GM18502 (cell line): ENCODE results near the gene KISS1R.

ENCODE experiments used
- ATAC-seq: cut with Tn5 transposase; IDR thresholded peaks from one replicate; pipeline ENCODE4 v1.9.1; 2021; ENCODE audit warnings: mild to moderate bottlenecking; ENCODE audit not compliant: unreplicated experiment, poor library complexity

KISS1R gene

GRCh38 chr19:934865-935479 is 17.8 kb downstream of the KISS1R start:
- no peak for ATAC-seq

DNA sequence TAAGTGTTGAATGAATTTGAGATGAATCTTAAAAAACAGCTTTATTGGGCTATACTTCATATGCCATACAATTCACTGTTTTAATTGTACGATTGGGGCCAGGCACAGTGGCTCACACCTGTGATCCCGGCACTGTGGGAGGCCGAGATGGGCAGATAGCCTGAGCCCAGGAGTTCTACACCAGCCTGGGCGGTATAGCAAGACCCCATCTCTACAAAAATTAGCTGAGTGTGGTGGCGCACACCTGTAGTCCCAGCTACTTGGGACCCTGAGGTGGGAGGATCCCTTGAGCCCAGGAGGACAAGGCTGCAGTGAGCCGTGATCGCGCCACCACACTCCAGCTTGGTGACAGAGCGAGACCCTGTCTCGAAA is 19.0 kb downstream of the KISS1R start:
- no peak for ATAC-seq

GRCh38 chr19:937259-937694 is 20.1 kb downstream of the KISS1R start:
- ATAC-seq: no peak

DNA sequence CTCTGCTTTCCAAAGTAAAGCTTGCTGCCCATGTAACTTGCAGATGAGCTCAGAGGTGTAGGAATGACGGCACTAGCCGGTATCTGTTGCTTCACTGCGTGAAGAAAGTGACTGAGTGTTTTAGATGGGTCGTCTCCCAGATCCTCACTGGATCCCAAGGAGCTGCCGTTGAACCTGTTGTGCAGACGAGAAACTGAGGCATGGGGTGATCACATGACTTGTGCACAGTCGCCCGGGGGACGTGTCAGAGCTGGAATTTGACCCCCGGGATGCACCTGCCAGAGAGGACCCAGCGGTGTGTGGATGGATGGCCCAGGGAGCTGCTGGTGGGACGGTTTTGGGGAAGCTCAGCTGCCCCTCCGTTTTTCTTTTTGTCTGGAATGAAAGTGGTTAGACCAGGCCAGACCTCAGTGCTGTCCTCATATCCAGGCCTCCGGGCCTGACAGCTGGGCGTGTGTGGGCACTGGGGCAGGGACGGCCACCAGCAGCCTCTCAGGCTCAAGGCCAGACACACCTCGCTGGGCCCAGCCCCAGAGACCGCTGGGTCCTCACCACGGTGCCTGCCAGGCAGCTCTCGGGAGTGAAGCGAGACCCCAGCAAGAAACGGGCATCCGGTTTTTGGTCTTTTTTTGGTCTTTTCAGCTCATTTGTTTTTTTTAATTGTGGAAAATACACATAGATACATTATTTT is 21.2 kb downstream of the KISS1R start:
- ATAC-seq: no peak

DNA sequence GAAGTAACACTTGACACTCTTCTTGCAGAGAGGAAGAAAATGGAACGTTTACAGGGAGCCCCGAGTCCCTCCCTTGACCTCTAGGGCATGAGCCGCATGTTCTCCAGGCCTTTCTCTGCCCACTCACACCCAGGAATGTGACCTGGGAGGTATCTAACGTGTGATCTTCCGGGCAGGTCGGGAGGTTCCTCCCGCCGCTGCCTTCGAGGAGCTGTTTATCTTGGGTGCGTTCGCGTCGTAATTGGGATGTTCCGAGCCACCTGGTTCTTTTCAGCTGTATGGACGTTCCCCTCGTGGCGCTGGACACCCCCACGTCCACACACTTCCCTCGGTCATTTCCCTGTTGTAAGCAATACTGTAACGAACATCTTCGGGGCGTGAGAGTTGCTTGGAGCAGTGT is 22.3 kb downstream of the KISS1R start:
- ATAC-seq: no peak

GRCh38 chr19:939922-940321 is 22.8 kb downstream of the KISS1R start:
- ATAC-seq: no peak

- ATAC-seq: no peak
Observed at GRCh38 chr19:940591-941291, 23.6 kb downstream of the KISS1R start.

DNA sequence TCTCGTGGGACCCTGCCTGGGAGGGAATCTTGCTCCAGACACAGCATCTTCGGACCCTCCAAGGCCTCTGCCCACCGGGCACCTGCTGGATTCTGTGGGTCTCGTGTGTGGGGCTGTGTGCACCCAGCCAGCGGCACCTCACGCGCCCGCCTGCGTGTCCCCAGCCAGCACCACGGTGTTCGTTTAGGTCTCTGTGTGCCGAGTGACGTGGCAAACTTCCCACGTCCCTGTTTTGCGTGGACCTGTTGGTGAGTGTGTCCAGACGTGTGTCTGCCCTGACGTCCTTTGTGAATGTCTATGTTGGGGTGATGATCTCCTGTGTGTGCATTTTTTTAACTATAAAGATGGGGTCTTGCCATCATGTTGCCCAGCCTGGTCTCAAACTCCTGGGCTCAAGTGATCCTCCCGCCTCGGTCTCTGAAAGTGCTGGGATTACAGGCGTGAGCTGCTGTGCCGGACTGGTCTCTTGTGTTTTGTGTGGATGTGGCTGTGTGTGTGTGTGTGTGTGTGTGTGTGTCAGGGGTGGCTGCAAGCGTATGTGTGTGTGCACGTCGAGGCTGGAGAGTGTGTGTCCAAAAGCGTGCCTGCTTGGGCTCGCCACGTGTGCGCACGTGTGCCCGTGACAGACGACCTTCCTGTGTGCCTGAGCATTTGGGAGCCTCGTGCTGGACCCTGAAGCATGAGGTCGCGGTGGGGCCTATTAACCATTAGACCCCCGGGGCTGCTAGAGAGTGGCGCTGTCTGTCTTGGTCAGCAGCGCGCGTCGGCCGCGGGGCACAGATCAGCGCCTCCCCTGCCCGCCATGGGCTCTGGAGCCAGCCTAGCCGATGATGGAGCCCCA is 24.4 kb downstream of the KISS1R start:
- ATAC-seq: no peak

GRCh38 chr19:942133-942645 is 25.1 kb downstream of the KISS1R start:
- no peak for ATAC-seq

- ATAC-seq: no peak
Observed at GRCh38 chr19:943551-944170, 26.5 kb downstream of the KISS1R start.

DNA sequence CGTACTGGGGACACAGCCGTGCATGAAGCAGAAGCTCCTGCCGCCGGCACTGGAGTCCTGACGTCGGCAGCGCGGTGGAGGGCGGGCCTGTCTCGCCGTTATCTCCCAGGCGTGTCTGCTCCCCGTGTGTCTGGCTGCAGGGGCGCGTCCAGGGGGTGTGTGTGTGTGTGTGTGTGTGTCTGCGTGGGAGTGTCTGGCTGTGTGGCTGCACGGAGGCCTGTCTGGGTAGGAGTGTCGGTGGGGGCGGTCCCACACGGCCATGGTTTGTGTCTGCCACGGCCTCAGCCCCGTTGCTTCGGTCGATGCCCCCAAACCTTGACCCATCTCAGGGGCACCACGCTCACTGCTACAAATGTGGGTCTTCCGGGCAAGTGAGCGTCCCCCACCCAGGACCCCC is 27.0 kb downstream of the KISS1R start:
- no peak for ATAC-seq

DNA sequence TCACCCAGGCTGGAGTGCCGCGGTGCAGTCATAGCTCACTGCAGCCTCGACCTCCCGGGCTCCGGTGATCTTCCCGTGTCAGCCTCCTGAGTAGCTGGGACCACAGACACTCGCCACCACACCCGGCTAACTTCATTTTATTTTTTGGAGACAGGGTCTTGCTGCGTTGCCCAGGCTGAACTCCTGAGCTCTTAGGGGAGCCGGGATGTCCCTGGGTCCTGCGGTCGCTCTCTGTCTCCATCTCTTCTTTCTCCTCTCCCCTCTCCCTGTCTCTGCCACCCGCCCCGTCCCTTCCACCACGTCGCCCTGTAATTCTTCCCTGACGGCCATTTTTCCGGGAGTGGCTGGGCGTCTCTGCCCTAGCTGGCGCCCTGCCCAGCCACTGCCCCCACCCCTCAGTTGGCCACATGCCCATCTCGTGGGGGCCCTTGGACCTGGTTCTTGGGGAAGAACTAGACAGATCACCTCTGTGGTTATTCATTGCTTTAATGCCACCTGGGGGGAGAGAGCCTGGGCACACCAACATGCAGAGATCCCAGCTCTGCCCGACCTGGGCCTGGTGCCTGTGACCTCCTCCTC is 27.6 kb downstream of the KISS1R start:
- no peak for ATAC-seq

GRCh38 chr19:945401-946252 is 28.5 kb downstream of the KISS1R start:
- no peak for ATAC-seq

- peak; percentile 9 for ATAC-seq
Observed at GRCh38 chr19:947090-947706, 30.1 kb downstream of the KISS1R start.

- peak; percentile 61 for ATAC-seq
Observed at GRCh38 chr19:947707-948539, 30.8 kb downstream of the KISS1R start.

- ATAC-seq: no peak
Observed at GRCh38 chr19:948842-949496, 31.8 kb downstream of the KISS1R start.
